Lung (tissue), 12 donors: ENCODE data around the gene TMEM170A. TPM values are rescaled to one million over a fixed set of nuclear protein-coding genes. Genes with fewer than 3 reads are reported as not detected.

ENCODE experiments used
- ATAC-seq: fragments of 200-7000 bp; cut with Tn5 transposase; one replicate; pipeline ENCODE4 v1.9.1; 2020; ENCODE audit warnings: moderate number of reproducible peaks; ENCODE audit not compliant: insufficient read depth, low FRiP score
- DNase-seq, 3 donors: peaks; one replicate each; pipeline ENCODE4 v3.0.0-alpha.2; 2013 to 2017
- H3K27ac ChIP-seq, 2 donors: one replicate each; pipeline ENCODE4 v1.5.1; 2013; ENCODE audit warnings: mild to moderate bottlenecking in 2 of 2, moderate library complexity in 2 of 2, control low read depth in 1 of 2, inconsistent platforms in 1 of 2, low read depth in 1 of 2, low read length in 1 of 2
- H3K27me3 ChIP-seq, 3 donors: one replicate each; pipeline ENCODE4 v1.5.1; 2013; ENCODE audit warnings: low read length in 2 of 3; ENCODE audit not compliant: control insufficient read depth in 3 of 3, insufficient read depth in 3 of 3
- H3K36me3 ChIP-seq, 4 donors: one replicate each; pipeline ENCODE4 v1.5.1; 2013; ENCODE audit warnings: low read length in 4 of 4, mild to moderate bottlenecking in 1 of 4, moderate library complexity in 1 of 4; ENCODE audit not compliant: control insufficient read depth in 4 of 4, insufficient read depth in 4 of 4
- H3K4me1 ChIP-seq, 5 donors: one replicate each; pipeline ENCODE4 v1.5.1; 2013; ENCODE audit warnings: low read length in 5 of 5, mild to moderate bottlenecking in 2 of 5, moderate library complexity in 1 of 5; ENCODE audit not compliant: control insufficient read depth in 5 of 5, insufficient read depth in 5 of 5
- H3K4me3 ChIP-seq: one replicate; pipeline ENCODE4 v1.5.1; 2013; ENCODE audit warnings: mild to moderate bottlenecking, control low read depth, moderate library complexity
- H3K9ac ChIP-seq, 2 donors: one replicate each; pipeline ENCODE4 v1.5.1; 2013; ENCODE audit warnings: low read length in 2 of 2, control low read depth in 1 of 2; ENCODE audit not compliant: insufficient read depth in 1 of 2
- H3K9me3 ChIP-seq, 4 donors: one replicate each; pipeline ENCODE4 v1.5.1; 2013; ENCODE audit warnings: low read length in 3 of 4, mild to moderate bottlenecking in 1 of 4, moderate library complexity in 1 of 4; ENCODE audit not compliant: control insufficient read depth in 4 of 4, insufficient read depth in 3 of 4
- WGBS, 2 donors: extraction: QIAGEN DNeasy Blood & Tissue Kit; methylation state at CpG; one replicate each; pipeline ENCODE4 v1.1.7; 2013; 5-methylcytosine and 5-hydroxymethylcytosine counted together
- polyA plus RNA-seq, 2 donors: library from polyadenylated mRNA; stranded (reverse); fragments of 200-250 nt; gene quantifications; one replicate each; pipeline ENCODE4 v1.2.1, GENCODE V29; 2013
- total RNA-seq, 2 donors: library from RNA; depleted of rRNA in 1 of 2; stranded (reverse); fragments of >200 nt in 1 of 2; gene quantifications; one replicate each; pipeline ENCODE4 v1.2.1, GENCODE V29; 2014 to 2021
- TF ChIP-seq, protein P1 (sequence below): IDR thresholded peaks from 2 replicates; pipeline ENCODE4 v1.5.1; 2012; ENCODE audit warnings: mild to moderate bottlenecking; ENCODE audit errors: control extremely low read depth, extremely low read depth
- donor health status: control.
- donor health status: control.
- donor health status: Bipolar disorder and iron deficiency.
- donor health status: healthy.
- donor health status: DM: yes; HTN: yes; CAD: no.

Gene TMEM170A
- total and polyA plus RNA-seq, 4 donors = 8.2 to 37.9 (median 15.2) TPM

DNA sequence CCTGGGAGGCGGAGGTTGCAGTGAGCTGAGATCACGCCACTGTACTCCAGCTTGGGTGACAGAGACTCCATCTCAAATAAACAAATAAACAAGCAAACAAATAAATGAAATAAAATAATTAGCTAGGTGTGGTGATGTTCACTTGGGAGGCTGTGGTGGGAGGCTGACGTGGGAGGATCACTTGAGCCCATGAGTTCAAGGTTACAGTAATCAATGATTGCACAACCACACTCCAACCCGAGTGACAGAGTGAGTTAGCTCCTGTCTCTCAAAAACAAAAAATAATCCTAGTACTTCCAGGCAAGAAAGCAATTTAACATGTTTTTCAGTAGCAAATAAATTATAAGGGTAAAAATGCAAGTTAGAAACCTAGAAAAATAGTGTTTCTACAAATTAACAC, 57.5 kb downstream of the TMEM170A start:
- no peaks in the 10 kb centered on the region for H3K27me3 ChIP-seq
- peaks cover 0 to 18% (median 10%) of the 10 kb centered on the region in 4 donors for H3K36me3 ChIP-seq
- no peak overlapping the region for H3K27ac ChIP-seq
- H3K9me3 ChIP-seq = no peaks in the 10 kb centered on the region
- peaks cover 0 to 5% (median under 1%) of the 10 kb centered on the region in 5 donors for H3K4me1 ChIP-seq
- TF ChIP-seq, protein P1, sequence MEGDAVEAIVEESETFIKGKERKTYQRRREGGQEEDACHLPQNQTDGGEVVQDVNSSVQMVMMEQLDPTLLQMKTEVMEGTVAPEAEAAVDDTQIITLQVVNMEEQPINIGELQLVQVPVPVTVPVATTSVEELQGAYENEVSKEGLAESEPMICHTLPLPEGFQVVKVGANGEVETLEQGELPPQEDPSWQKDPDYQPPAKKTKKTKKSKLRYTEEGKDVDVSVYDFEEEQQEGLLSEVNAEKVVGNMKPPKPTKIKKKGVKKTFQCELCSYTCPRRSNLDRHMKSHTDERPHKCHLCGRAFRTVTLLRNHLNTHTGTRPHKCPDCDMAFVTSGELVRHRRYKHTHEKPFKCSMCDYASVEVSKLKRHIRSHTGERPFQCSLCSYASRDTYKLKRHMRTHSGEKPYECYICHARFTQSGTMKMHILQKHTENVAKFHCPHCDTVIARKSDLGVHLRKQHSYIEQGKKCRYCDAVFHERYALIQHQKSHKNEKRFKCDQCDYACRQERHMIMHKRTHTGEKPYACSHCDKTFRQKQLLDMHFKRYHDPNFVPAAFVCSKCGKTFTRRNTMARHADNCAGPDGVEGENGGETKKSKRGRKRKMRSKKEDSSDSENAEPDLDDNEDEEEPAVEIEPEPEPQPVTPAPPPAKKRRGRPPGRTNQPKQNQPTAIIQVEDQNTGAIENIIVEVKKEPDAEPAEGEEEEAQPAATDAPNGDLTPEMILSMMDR = no peak
- H3K9ac ChIP-seq = no peak overlapping the region
- ATAC-seq (no peak), DNase-seq (no peak)
- WGBS, 2 donors = 73 to 79% methylated on average over 4 of the region's 4 CpGs
- H3K4me3 ChIP-seq = no peak overlapping the region

DNA sequence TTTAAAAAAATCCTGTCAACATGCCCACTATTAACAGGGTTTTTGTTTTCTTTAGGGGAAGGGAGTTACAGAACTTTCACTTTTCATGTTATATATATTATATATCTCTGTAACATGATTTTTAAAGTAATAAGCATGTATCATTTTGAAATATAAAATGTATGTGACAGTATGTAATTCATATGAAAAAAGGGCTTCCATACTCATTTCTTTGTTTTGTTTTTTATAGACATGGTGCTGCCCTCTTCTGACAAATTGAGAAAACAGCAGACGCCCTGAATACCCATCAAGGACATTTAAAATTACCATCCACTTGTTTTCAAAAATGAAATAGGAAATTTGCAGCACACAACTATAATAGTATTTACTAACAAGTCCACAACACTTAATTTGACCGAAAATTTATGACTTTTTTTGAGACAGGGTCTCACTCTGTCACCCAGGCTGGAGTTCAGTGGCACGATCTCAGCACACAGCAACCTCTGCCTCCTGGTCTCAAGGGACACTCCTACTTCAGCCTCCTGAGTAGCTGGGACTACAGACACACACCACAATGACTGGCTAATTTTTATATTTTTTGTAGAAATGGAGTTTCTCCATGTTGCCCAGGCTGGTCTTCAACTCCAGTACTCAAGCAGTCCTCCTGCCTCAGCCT, 61.5 kb downstream of the TMEM170A start:
- WGBS, 2 donors = 40 to 41% methylated on average over 3 of the region's 3 CpGs
- H3K4me3 ChIP-seq = no peak overlapping the region
- H3K9me3 ChIP-seq = no peaks in the 10 kb centered on the region
- no peaks in the 10 kb centered on the region for H3K27me3 ChIP-seq
- no peak overlapping the region for H3K27ac ChIP-seq
- TF ChIP-seq, protein P1 = peak; percentile 34
- DNase-seq (peak in 2 of 3 donors; percentile 63 to 69), ATAC-seq (no peak)
- peaks cover 0 to 9% (median 0%) of the 10 kb centered on the region in 5 donors for H3K4me1 ChIP-seq
- peaks cover 0 to 13% (median 4%) of the 10 kb centered on the region in 4 donors for H3K36me3 ChIP-seq
- no peak overlapping the region for H3K9ac ChIP-seq

DNA sequence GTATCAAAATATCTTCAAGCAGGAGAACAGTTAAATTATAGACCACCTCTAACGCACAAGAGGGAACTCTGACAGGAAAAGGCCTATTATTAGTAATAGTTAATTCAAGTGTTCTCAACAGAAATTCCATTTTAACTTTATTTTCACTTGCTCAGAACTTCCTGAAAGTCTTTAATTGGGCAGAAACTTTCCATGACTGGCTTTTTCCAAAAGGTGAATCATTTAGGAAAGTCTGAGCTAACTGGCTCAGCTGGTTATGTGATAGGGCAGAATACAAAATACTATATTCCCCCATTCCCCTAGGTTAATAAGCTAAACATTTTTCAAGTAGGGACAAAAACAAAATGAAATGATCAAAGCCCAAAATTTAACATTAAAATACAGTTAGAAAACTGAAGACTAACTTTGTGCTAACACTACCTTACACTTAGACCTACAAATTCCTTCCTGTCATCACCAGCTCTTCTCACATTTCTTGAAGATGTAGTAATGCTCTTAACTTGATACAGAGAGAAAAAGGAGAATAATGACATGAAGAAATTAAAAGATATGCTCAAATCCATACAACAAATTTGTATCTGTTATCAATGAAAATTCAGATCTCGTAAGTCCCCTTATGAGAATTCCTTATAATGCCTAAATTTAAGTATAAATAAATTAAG, 62.2 kb downstream of the TMEM170A start:
- Histone ChIP-seq H3K4me3 (no peak overlapping the region), H3K27me3 (no peaks in the 10 kb centered on the region), H3K27ac (peak overlapping the region in 1 of 2 donors; percentile 69), H3K9ac (no peak overlapping the region), H3K4me1 (peaks cover 0 to 10% (median 0%) of the 10 kb centered on the region in 5 donors), H3K9me3 (no peaks in the 10 kb centered on the region), H3K36me3 (peaks cover 0 to 11% (median 1%) of the 10 kb centered on the region in 4 donors)
- TF ChIP-seq, protein P1 = no peak
- no peak for ATAC-seq
- DNase-seq = peak in 1 of 3 donors; percentile 36
- 38 to 66% methylated on average over 2 of the region's 2 CpGs for whole genome bisulfite sequencing, 2 donors
